GM18517 (cell line): ENCODE results near the gene MPP3.

Source experiments
- ATAC-seq: cut with Tn5 transposase; IDR thresholded peaks from one replicate; pipeline ENCODE4 v1.9.1; 2021; ENCODE audit warnings: mild to moderate bottlenecking, moderate library complexity; ENCODE audit not compliant: unreplicated experiment

Gene MPP3

GRCh38 chr17:43778337-43779144 is 54.4 kb downstream of the MPP3 start, which contains the start of gene DUSP3:
DUSP3 (minus strand) TSS chr17:43778977; CDS start chr17:43778924, 53 bp downstream.
- peak; percentile 77 for ATAC-seq

GRCh38 chr17:43774304-43775250 is 58.4 kb downstream of the MPP3 start:
- ATAC-seq = no peak

DNA sequence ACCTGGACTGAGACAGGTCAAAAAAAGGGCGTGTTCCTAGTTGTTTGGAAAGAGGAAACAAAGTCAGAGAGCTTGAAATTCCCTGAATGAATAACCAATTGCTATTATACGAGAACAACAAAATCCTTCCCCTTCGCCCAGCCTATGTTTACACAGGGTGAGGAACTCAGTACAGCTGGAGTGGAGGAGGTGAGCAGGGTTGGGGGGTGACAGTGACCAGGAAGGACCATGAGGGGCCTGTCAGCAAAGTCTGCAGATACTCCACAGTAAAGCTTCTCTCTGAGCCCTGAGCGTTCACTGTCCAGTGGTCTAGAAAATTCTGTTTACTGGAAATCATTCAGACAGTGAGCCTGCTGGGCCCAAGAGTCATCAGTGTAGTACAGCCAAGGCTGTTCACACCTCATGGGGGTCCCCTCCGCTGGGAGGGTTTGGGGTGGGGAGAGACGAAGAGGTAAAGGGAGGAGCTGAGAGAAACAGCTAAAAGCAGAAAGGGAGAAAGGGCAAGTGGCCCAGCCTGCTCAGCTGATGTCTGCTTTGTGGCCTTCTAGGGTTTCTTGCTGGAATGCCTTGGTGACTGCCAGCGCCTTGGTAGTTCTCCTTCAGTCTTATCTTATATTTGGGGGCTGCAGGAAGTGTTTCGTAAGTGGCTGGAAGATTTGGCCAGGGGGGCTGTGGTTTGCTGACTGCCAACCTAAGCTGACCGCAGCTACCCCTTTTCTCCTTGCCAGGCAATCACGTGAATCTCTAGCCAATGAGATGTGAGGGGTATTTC is 59.9 kb downstream of the MPP3 start:
- ATAC-seq = no peak

GRCh38 chr17:43771463-43771862 is 61.5 kb downstream of the MPP3 start:
- no peak for ATAC-seq

DNA sequence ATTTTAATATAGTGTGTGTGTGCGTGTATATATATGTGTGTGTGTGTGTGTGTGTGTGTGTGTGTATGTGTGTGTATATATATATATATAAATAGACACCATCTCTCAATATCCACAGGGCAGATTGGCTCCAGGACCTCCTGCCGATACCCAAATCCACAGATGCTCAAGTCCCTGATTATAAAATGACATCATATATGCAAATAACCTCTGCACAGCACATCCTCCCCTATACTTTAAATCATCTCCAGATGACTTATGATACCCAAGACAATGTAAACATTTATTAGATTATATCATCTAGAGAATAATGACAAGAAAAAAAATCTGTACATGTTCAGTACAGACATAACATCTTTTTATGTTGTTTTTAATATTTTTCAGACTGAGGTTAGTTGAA is 62.0 kb downstream of the MPP3 start:
- ATAC-seq = no peak

DNA sequence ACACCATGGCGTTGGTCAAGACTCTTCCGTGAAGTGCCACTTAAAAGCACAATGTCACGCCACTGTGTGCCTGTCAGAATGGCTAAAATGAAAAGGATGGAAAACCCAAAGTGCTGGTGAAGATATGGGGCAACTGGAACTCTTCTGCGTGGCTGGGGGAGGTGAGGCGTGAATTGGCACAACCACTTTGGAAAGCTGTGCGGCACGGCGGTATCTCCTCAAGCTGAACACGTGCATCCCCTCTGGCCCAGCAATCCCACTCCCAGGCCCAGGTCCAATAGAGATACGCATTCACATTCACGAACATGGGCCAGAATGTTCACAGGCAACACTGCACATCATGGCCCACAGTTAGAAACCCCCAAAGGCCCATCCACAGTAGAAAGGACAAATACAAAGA is 63.1 kb downstream of the MPP3 start:
- no peak for ATAC-seq

- no peak for ATAC-seq
Observed at GRCh38 chr17:43769426-43769825, 63.5 kb downstream of the MPP3 start.

GRCh38 chr17:43768943-43769342 is 64.0 kb downstream of the MPP3 start:
- no peak for ATAC-seq

DNA sequence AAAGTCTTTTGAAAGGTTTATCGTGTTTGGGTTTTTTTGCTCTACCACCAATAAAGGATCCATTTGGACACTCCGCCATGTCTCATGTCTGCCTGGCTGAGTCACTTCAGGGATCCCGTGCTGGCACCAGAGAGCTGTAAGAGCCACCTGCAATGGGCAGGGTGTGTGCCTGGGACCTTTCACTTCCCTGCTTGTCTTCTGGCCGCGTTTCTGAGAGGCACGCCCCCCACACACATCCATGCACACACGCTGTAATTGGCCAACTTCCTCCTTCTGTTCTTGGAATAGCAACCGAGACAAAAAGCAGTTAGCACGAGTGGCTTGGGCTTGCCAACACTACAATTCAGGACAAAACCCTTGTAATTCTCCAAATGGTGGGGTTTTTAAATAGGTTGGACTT is 64.6 kb downstream of the MPP3 start:
- no peak for ATAC-seq

GRCh38 chr17:43767713-43768059 is 65.3 kb downstream of the MPP3 start:
- no peak for ATAC-seq

DNA sequence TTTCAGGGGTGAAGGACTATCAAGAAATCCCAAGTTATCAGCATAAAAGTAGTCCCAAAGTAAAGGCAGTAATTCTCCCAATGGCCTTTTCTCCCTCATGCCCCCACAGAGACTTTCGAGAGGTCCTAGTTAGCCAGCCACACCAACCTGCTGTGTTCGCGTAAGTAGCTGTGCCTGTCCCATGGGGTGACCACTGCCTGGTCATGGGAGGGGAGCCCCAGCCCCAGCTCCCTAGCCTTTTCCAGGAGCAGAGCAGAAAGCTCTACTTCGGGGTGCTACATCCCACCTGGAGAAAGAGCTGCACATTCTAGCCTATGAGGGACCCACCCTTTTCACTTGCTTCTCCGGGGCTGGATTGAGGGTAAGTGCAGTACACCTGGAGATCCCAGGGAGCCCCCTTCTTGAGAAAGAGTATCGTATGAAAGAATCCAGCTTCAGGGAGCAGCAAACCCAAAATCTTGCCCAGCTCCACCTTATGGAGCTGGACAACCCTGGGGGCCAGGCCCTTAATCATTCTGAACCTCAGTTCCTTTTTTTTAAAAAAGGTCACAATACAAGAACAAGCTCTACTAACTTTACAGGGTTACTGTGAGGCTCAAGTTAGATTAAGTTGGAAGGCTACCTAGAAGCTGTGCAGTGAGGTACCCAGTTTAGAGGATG is 65.8 kb downstream of the MPP3 start:
- no peak for ATAC-seq

DNA sequence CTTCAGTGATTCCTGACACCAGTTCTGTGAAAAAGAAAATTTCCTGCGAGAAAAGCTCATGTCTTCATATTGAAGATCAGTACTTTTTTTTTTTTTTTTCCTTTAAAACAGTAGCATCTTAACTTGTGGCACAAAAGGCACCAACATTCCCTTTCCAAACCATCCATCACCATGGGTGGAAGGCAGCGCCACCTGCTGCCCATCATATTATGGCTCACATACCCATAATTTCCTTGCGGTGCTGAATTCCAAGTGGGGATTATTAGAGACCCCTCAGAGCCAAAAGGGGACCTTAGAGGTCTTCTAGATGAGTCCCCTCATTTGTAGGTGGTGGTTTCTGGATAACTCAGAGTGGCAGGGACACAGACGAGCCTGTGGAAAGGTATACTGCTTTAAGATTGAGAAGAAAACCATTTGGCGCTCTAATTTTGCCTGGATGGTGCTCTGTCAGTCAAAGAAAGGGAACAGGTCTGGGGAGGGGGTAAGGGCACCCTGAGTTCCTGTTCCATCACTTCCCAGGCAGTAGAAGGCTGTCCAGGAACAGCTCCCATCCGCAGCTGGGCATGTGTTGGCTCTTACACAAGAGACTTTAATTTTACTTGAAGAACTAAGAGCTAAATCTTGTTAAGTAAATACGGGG is 66.4 kb downstream of the MPP3 start:
- ATAC-seq = no peak

DNA sequence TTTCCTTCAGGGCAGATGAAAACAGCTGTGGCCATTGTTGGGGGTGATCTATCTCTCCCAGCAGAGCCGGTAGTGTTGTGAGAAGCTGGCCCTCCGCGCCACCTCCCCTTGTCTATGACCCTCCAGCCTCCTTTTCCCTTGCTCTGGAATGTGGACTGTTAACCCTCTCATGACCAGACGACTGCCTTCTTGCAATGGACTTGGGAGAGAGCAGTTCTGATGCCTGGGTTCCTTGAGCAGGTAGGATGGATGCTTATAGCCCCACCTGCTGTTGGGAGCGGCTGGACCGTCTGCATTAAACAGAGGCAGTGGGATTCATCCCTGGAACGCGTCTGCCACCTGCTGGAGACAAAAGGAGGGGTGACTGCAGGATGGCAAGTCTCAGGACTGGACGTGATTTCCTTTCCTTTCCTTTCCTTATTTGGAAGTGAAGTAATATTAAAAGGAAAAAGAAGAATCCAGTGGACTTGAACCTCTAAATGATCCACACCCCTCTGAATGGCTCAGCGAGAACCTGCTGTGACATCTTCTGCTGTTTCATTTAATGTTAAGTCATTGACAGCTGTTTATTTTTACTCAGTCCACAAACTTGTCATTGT is 72.6 kb downstream of the MPP3 start:
- ATAC-seq = no peak

- no peak for ATAC-seq
Observed at GRCh38 chr17:43759836-43760235, 73.1 kb downstream of the MPP3 start.

DNA sequence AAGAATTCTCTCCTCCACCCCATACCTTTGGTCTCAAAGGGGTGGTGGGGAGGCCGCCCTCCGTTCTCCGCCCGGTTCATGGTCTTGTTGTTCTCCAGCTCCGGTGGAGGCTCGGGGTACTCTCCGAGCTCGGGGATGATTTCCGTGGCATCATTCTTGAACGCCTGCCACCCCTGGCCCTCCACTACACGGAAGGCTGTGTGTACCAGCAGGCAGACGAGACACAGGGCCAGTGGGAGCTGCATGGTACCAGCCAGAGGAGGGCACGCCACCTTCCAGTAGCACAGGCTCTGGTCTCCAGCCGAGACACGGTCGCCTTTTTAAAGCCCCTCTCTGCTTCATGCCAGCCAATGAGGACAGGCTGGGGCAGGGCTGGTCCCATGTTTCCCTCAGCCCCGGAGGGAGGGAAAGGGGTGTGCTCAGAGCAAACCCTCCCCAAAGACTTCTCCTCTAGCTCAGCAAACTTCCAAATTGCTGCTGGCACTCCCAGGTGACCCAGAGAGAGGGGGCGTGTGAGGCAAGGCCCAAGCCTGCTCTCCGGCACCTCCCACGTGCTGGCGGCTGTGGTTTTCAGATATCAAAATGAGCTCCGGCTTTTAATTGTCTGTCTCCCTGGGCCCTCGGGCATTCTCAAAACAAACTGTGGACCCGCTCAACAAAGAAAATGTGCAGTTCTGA is 74.3 kb downstream of the MPP3 start, which contains the start of gene SOST:
Gene SOST, minus strand, starts transcription at position 295 of the 678 bp plus-strand sequence. Its CDS starts 50 bp downstream, at position 245.
- ATAC-seq = no peak

DNA sequence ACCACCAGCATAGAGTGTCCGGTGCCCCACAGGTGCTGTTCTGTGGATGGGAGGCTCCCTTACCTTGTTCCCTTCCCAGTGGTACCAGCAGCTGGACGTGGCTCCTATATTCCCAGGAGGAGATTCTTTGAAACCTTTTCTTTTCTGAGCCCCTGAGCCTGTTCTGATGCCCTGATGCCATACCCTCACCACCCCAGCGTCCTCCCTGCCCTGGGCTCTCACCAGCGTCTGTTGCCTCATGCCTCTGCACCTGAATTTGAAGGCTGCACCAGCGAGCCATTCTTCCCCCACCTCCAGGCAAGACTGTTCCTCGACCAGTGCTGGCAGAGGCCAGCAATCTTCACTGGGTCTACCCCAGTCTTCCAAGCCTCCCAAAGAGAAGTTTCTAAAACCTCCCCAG is 74.9 kb downstream of the MPP3 start:
- ATAC-seq = no peak

- no peak for ATAC-seq
Observed at GRCh38 chr17:43757171-43757660, 75.7 kb downstream of the MPP3 start.

GRCh38 chr17:43756201-43756600 is 76.7 kb downstream of the MPP3 start:
- no peak for ATAC-seq

GRCh38 chr17:43755389-43755875 is 77.5 kb downstream of the MPP3 start:
- ATAC-seq = no peak
